ENCODE measurements around the gene MZF1.

MZF1 gene

DNA sequence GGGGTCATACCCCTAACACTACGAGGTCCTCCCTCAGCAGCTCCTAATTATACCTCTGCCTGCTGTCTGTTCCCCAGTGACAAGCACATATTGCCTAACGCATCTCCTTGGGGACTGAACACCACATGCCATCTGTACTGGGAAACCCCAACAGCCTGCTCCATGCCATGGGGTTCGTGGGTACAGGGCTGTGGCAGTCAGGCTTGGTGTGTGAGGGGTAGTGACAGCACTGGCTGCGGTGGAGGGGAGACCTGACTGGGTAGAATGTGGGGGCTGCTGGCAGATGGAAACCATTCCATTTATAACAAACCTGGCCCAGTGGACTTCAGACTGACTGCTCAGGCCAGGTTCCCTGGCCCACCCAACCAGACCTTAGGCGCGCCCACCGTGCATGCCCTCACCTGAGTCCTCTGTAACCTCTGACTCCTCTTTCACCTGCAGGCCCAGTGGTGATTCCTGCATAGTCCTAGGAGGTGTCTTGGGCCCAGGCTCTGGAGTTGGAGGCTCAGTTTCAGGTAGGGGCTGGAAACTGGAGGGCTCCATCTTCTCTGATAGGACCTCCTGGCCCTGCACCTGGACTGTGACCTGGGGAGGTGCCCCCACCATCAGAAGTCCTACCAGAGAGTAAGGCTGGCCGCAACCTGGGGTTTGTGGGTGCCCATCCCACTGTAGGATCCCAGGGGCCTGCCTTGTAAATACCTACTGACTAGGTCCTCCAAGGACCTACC lies 3.0 kb downstream of the MZF1 start:
- DNase-seq: no peak

GRCh38 chr19:58569191-58569942 lies 3.8 kb downstream of the MZF1 start:
- no peak for DNase-seq

GRCh38 chr19:58568453-58569130 lies 4.5 kb downstream of the MZF1 start:
- DNase-seq: no peak

DNA sequence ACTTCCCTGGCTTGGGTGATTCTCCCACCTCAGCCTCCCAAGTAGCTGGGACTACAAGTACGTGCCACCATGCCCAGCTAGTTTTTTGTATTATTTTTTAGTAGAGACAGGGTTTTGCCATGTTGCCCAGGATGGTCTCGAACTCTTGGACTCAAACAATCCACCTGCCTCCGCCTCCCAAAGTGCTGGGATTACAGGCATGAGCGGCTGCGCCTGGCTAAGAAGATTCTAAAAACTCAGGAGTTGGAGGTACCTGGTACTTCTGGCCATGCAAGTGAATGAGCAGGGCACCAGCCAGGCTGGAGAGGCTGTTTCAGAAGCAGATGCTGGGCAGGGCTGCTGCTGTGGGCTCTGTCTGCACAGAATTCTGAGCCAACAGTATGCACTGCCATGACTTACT lies 6.1 kb downstream of the MZF1 start:
- no peak for DNase-seq

DNA sequence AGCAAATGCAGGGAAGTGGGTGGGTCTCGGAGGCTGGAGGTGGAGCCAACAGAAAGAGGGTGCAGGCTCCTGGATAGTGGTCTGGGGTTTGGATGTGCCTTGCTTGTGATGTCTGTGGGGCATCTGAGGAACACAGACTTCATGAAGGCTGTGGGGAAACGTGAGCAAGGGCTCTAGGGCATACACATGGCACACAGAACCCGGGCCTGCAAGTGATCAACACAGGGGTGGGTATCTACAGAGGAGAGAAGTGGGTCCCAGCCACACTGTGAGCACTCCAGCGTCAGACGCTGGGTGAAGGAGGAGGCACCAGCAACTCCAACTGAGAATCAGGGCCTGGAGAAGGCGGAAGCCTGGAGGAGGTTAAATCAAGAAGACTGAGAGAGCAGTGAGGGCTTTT lies 9.3 kb downstream of the MZF1 start:
- DNase-seq: no peak

GRCh38 chr19:58563034-58563573 lies 10.0 kb downstream of the MZF1 start:
- DNase-seq: no peak

GRCh38 chr19:58562122-58563033 lies 10.8 kb downstream of the MZF1 start:
- no peak for DNase-seq

- no peak for DNase-seq
Measured at GRCh38 chr19:58561373-58562121, 11.6 kb downstream of the MZF1 start.

GRCh38 chr19:58560921-58561320 lies 12.2 kb downstream of the MZF1 start:
- DNase-seq: no peak

DNA sequence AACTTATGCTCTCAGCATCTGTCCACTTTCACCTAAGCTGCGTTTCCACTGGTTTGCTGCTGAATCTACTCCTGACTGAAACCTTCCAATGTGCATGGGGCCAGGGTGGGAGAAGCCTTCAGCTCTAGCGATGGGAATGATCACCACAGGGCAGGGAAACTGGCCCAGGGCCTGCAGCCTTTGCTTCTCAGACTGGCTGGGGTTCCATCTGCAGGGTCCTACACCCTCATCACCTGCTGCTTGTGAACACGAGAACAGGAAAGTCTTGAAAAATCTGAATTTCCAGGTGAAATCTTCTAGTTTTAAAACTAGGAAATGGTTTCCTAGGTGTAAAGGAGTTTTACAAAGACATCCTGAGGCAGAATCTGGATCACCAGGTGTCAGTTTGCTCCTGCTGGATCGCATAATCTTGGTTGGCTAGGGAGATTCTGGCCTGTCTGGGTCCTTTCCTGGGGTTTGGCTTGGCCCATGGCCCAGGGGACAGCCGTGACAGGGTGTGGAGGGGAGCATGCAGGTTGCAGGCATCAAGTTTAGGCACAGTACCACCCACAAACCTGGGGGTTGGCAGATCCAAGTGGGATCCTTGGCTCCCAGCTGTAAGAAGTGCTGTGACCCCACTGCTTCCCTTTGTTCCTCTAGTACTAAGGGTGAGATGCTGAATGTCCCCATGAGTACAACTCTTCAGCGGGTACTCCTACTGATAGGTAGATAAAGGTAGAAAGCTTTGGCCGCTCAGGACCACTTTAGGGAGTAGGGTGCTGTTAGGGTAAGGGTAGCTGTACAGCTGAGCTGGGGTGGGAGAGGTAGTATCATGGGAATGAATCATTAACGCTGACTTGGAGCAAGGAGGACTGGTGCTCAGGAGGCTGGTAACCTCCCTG lies 12.9 kb downstream of the MZF1 start:
- no peak for DNase-seq

DNA sequence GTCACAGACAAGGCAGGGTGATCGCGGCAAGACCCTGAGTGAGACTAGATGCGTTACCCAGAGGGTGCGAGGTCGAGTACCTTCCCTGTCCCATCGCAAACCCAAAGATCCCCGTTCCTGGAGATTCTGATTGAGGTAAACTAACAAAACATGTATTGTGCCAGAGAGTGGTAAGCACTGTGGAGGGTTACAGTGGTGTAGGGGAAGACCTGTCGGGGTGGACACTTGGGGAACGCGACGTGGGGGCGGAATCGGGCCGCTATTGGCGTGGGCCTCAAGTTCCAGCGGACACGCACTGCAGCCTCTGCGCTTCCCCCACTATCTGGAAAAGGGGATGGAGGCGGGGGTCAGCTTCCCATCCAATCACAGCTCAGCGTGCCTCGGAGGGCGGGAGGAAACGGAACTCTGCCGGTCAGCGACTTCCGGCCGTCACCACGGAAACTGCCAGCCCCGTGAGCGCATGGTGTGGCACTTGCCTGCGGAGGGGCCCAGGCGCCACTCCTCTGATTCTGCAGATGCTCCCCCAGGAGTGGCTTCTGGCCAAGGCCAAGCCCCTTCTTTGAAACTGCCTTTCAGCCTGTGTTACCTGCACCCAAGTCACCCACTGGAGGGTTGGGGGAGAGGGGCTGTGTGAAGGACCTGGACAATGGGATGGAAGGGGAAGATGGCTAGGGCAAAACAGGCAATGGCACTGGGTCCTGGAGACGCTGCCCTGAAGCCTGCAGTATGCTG lies 13.7 kb downstream of the MZF1 start:
- DNase-seq: no peak

DNA sequence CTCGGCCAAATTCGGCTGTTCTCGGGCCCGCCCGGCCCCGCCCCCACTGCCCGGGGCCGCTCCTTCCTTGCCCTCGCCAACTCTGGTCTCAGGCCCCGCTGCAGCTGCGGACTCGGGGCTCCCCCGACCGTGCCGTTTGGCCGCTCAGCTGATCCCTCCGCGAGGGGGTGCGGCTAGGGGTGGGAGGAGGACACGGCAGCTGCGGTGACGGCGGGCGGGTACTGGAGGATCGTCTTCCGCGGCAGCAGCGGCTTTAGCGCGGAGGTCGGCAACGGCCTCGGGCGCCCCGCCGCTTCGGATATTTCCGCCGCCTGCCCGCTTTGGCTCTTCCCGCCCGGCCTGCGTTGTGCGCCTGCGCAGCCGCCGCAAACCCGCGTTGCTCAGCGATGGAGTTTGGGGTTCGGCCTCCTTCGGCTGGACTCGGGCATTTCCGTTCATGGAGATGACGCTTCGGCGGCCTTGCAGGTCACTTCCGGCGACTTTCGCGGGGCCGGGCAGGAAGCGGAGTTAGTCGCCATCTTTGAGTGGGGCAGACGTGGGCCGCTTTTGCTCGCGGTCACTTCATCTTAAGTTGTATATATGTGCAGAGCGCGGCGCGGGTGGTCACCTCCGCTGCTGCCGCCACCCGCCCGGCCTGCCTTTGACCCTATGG lies 14.4 kb downstream of the MZF1 start:
- DNase-seq: no peak

DNA sequence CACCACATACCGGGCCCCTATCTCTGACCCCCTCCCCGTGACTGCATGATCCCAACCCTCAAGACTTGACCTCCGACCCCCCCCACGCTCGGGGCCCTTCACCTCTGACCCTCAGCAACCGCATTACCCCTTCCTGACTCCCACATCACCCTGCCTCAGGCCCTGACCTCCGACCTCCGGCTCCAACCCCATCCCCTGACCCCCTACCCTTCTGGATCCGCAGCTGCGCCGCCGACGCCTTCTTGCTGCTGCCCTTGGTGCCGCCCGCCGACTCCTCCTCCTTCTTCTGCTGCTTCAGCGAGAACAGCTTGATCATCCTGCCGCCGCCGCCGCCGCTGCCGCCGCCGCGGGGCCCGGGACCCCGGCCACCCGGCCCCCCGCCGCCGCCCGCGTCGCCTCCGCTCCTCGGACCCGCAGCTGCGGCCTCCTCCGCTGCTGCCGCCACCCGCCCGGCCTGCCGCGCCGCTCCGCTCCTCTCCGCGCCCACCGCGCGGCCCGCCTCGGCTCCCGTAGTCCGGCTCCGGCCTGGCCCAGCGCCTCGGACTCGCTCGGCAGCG lies 15.0 kb downstream of the MZF1 start, which contains the start of gene UBE2M:
UBE2M (minus strand) TSS at position 546 of the 557 bp plus-strand sequence; CDS start at position 316, 230 bp downstream.
- DNase-seq: no peak

DNA sequence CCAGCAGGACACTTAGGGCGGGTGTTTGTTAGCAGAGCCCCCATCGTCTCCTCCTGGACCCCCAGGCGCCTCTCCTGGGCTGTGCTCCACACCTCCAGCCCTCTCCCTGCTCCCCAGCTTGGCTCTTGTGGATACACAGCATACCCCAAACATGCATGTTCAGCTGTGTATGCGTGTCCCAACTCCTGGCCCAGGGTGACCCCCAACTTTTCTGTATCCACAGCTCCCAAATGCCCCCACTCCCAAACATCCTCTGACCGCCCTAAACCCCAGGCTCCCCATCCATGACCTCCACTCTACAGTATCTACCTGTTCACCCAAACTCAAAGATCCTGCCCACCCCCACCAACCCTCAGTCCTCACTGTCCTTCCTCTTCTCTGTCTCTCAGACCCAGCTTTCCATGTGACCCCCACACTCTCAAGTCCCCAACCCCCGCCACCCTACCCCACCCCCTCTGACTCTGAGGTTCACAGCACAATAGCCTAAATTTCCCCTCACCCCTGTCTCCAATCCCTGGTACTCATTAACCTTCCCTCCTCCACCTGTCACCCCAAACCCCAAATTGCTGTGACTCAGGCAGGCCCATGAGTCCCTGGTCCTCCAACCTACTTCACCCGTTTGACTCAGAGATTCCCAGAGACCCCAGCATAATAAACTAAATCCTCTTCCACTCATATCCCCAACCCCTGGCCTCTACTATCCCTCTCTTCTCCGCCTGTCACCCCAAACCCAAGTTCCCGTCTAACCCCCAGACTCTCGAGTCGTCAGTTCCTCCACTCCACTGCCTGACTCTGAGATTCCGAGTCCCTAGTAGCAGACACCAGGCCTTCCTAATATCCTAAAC lies 15.7 kb downstream of the MZF1 start:
- DNase-seq: no peak

DNA sequence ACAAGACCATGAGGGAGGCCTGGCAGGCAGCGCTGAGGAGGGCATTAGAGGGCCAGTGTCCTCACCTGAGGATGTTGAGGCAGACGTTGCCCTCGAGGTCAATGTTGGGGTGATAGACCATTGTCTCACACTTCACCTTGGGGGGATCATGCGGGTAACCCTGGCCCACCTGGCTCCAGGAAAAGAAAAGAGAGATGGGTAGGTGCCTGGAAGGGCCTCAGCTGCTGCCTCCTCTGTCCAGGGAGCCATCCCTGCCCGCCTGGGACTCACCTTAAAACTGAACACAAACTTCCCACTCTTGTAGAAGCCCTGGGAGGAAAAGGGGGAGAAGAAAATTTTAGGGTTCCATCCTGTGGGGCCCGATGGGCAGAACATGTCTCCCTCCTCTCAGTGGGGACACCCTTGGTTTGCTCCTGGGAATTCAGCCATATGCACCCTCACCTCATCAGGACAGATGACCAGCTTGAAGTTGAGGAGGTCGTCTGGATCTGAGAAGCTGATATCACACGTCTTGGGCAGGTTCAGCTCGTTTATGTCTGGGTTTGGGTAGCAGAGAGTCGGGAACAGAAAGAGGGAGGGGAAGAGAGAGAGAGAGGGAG lies 16.4 kb downstream of the MZF1 start:
- no peak for DNase-seq

DNA sequence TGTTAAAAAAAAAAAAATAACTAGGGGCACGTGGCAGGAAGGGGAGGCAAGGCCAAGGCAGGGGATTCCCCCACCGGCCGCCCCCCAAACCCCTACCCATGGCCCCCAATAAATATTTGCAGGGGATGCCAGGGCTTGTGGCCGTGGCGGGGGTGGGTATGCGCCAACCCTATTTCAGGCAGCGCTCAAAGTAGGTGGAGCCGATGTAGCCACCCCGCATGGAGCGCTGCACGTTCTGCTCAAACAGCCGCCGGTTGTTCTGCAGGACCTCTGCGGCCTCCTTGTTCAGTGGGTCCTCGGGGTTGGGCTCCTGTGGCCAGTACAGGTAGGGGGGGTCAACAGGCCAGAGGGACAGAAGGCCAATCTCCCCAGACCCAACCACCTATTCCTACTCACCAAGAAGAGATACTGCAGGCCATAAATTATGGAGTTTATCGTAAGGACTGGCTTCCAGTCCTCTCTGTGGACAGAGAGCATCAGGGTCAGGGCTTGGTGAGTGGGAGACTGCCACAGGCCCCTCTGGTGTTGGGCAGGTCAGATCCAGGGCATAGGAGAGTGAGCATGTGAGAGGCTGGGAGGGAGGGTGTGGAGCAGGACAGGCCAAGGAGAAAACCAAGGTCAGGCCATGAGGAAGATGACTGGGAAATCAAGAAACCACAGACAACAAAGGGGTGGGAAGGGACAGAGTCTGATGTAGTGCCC lies 17.1 kb downstream of the MZF1 start:
- DNase-seq: no peak

- DNase-seq: no peak
Measured at GRCh38 chr19:58555369-58555885, 17.7 kb downstream of the MZF1 start.
